B cell (primary cell): ENCODE results near the gene CBLN4.

Source experiments
- CTCF ChIP-seq: fragments of 200-600 bp; IDR thresholded peaks from one replicate; pipeline ENCODE4 v1.8.0; 2022; ENCODE audit warnings: antibody characterized with exemption, mild to moderate bottlenecking
- EZH2 ChIP-seq: IDR thresholded peaks from 2 replicates; pipeline ENCODE4 v1.6.1; 2012; ENCODE audit warnings: borderline replicate concordance, low read depth, mild to moderate bottlenecking, moderate library complexity, low read length; ENCODE audit not compliant: insufficient read depth, poor library complexity, severe bottlenecking

GRCh38 chr20:55974491-55975202, 30.7 kb downstream of the CBLN4 start:
- TF ChIP-seq CTCF (no peak), EZH2 (no peak)
